SU-DHL-6 (cell line): ENCODE data around the gene MTMR12.

ENCODE experiments used
- CTCF ChIP-seq: fragments of 200-600 bp; sonication (generic); IDR thresholded peaks from one replicate; pipeline ENCODE4 v1.5.1; 2017; ENCODE audit warnings: antibody characterized with exemption, mild to moderate bottlenecking, low read length, moderate library complexity; ENCODE audit not compliant: insufficient read depth, poor library complexity, severe bottlenecking
- EZH2phosphoT487 ChIP-seq: fragments of 200-600 bp; sonication (generic), shearing (Covaris generic); conservative IDR thresholded peaks from 2 replicates; pipeline ENCODE4 v1.6.1; 2018; ENCODE audit warnings: mild to moderate bottlenecking, antibody characterized with exemption, low read length, moderate library complexity, mixed read lengths

DNA sequence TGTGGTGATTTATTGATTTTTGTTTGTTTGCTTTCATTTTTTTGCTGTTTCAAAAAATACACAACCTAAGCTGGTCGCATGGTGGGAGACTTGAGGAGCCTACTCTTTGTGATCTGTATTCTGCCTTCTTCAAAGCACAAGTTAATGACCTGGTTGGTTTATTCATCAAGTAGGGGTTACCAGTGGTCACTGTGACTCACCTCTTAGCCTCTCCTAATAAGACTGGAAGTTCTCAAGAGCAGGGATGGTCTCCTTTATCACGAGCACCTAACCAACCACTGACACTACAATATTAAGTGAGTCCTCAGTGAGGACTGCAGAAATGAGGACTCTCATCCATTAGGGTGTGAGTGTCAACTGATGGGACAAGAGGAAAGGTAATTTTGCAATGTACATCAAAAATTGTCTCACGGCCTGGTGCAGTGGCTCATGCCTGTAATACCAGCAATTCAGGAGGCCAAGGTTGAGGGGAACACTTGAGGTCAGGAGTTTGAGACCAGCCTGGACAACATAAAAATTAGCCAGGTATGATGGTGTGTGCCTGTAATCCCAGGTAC, 13.6 kb upstream of the MTMR12 start:
- TF ChIP-seq CTCF (no peak), EZH2phosphoT487 (no peak)
